Neuronal stem cell (in vitro differentiated cells): ENCODE results near the gene NAALADL2.

Source experiments
- DNase-seq: peaks from one replicate; pipeline ENCODE4 v3.0.0-alpha.2; 2013; ENCODE audit warnings: low spot score
- H2AFZ ChIP-seq: one replicate; pipeline ENCODE4 v1.6.1; 2013; ENCODE audit warnings: mild to moderate bottlenecking, low read length, inconsistent platforms
- H2AK5ac ChIP-seq: 2 replicates; pipeline ENCODE4 v1.6.1; 2013; ENCODE audit warnings: low read depth, mild to moderate bottlenecking, inconsistent platforms, low read length, moderate library complexity, mixed read lengths
- H2BK120ac ChIP-seq: 2 replicates; pipeline ENCODE4 v1.6.1; 2013; ENCODE audit warnings: low read depth, mild to moderate bottlenecking, inconsistent platforms, low read length, moderate library complexity, mixed read lengths
- H2BK12ac ChIP-seq: one replicate; pipeline ENCODE4 v1.6.1; 2013; ENCODE audit warnings: low read length, inconsistent platforms
- H2BK15ac ChIP-seq: 2 replicates; pipeline ENCODE4 v1.6.1; 2013; ENCODE audit warnings: mild to moderate bottlenecking, low read length, inconsistent platforms, mixed read lengths
- H2BK5ac ChIP-seq: one replicate; pipeline ENCODE4 v1.6.1; 2013; ENCODE audit warnings: inconsistent platforms, mild to moderate bottlenecking, low read length, moderate library complexity
- H3K14ac ChIP-seq: one replicate; pipeline ENCODE4 v1.6.1; 2013; ENCODE audit warnings: low read length, inconsistent platforms
- H3K18ac ChIP-seq: 2 replicates; pipeline ENCODE4 v1.6.1; 2013; ENCODE audit warnings: low read length, inconsistent platforms
- H3K23ac ChIP-seq: 2 replicates; pipeline ENCODE4 v1.6.1; 2013; ENCODE audit warnings: low read depth, mild to moderate bottlenecking, mixed read lengths, low read length, inconsistent platforms; ENCODE audit not compliant: poor library complexity
- H3K27ac ChIP-seq: replicated peaks from 3 replicates; pipeline ENCODE4 v1.5.1; 2013; ENCODE audit warnings: low read length, inconsistent platforms
- H3K27me3 ChIP-seq, 3 experiments: 2 replicates each; pipeline ENCODE4 v1.6.1; 2013; ENCODE audit warnings: low read length in 3 of 3, mild to moderate bottlenecking in 2 of 3, inconsistent platforms in 1 of 3, low read depth in 1 of 3, mixed read lengths in 1 of 3, moderate library complexity in 1 of 3; ENCODE audit not compliant: control insufficient read depth in 3 of 3, insufficient read depth in 3 of 3
- H3K36me3 ChIP-seq, 2 donors: replicated peaks in 1 of 2; 2 replicates each; pipeline ENCODE4 v1.6.1; 2013; ENCODE audit warnings: low read length in 2 of 2; ENCODE audit not compliant: control insufficient read depth in 2 of 2, insufficient read depth in 2 of 2
- H3K4ac ChIP-seq: 2 replicates; pipeline ENCODE4 v1.6.1; 2013; ENCODE audit warnings: inconsistent platforms, mild to moderate bottlenecking, low read length, moderate library complexity
- H3K4me1 ChIP-seq, 2 donors: 1 replicate in 1 of 2; 2 replicates in 1 of 2; pipeline ENCODE4 v1.6.1; 2013; ENCODE audit warnings: low read length in 2 of 2, low read depth in 1 of 2; ENCODE audit not compliant: control insufficient read depth in 2 of 2, insufficient read depth in 1 of 2
- H3K4me2 ChIP-seq: one replicate; pipeline ENCODE4 v1.6.1; 2013; ENCODE audit warnings: mild to moderate bottlenecking, low read length, inconsistent platforms; ENCODE audit not compliant: insufficient read depth, poor library complexity, severe bottlenecking
- H3K4me3 ChIP-seq, 2 donors: 2 replicates each; pipeline ENCODE4 v1.5.1; 2013; ENCODE audit warnings: low read length in 2 of 2, mild to moderate bottlenecking in 2 of 2, inconsistent platforms in 1 of 2, moderate library complexity in 1 of 2
- H3K79me1 ChIP-seq: one replicate; pipeline ENCODE4 v1.6.1; 2013; ENCODE audit warnings: low read depth, mild to moderate bottlenecking, inconsistent platforms, low read length, moderate library complexity
- H3K9ac ChIP-seq: one replicate; pipeline ENCODE4 v1.6.1; 2013; ENCODE audit warnings: mild to moderate bottlenecking, low read depth, low read length, inconsistent platforms; ENCODE audit not compliant: poor library complexity
- H3K9me3 ChIP-seq, 2 donors: replicated peaks in 1 of 2; 2 replicates each; pipeline versions ENCODE3 to v1.6.1; 2013; ENCODE audit warnings: low read length in 2 of 2, mild to moderate bottlenecking in 2 of 2, inconsistent platforms in 1 of 2, low read depth in 1 of 2, mixed read lengths in 1 of 2, moderate library complexity in 1 of 2; ENCODE audit not compliant: control insufficient read depth in 2 of 2, insufficient read depth in 1 of 2
- H4K8ac ChIP-seq: one replicate; pipeline ENCODE4 v1.6.1; 2013; ENCODE audit warnings: low read depth, mild to moderate bottlenecking, inconsistent platforms, low read length, moderate library complexity
- H4K91ac ChIP-seq: one replicate; pipeline ENCODE4 v1.6.1; 2013; ENCODE audit warnings: low read length, low read depth, mild to moderate bottlenecking, inconsistent platforms; ENCODE audit not compliant: poor library complexity
- WGBS, 2 donors: extraction: QIAGEN DNeasy Blood & Tissue Kit; methylation state at CpG; one replicate each; pipeline ENCODE4 v1.1.7; 2013; ENCODE audit warnings: missing lambda C conversion rate in 2 of 2, mixed read lengths in 1 of 2; ENCODE audit not compliant: insufficient read length in 2 of 2, insufficient replicate concordance in 1 of 2; ENCODE audit errors: extremely low coverage in 2 of 2; 5-methylcytosine and 5-hydroxymethylcytosine counted together

The NAALADL2 gene

DNA sequence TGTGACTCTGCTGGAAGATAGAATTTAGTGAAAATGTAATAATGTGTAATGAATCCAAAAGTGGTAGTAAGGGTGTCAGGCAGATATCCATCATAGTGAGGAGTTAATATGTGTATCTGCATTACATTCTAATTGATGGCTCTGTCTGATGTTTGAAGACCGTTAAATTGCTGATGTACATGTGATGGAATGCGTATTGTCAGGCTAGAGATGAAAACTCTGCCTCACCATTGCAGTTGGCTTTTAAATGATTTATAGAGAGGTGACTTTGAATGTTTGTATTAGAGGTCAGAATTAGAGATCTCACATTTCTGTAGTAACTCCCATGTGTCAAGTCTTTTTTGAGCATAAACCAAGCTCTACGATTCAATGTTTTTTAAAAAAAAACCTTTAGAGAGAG is 234.6 kb downstream of the NAALADL2 start:
- Histone ChIP-seq H2AK5ac (no peak overlapping the region), H3K4me2 (no peak overlapping the region), H3K27me3 (no peaks in the 10 kb centered on the region), H2AFZ (no peak overlapping the region), H4K8ac (no peak overlapping the region), H3K4me3 (no peak overlapping the region), H2BK15ac (no peak overlapping the region), H3K23ac (no peak overlapping the region), H4K91ac (no peak overlapping the region), H3K9me3 (no peaks in the 10 kb centered on the region), H3K9ac (no peak overlapping the region), H3K4me1 (no peaks in the 10 kb centered on the region), H3K27ac (no peak overlapping the region), H3K18ac (no peak overlapping the region), H2BK120ac (no peak overlapping the region), H3K36me3 (no peaks in the 10 kb centered on the region), H3K4ac (no peak overlapping the region), H2BK5ac (no peak overlapping the region), H3K14ac (no peak overlapping the region), H3K79me1 (no peaks in the 10 kb centered on the region), H2BK12ac (no peak overlapping the region)
- DNase-seq, result no peak
- WGBS, 2 donors, result no CpG with 5 or more reads among the region's 3 CpGs

DNA sequence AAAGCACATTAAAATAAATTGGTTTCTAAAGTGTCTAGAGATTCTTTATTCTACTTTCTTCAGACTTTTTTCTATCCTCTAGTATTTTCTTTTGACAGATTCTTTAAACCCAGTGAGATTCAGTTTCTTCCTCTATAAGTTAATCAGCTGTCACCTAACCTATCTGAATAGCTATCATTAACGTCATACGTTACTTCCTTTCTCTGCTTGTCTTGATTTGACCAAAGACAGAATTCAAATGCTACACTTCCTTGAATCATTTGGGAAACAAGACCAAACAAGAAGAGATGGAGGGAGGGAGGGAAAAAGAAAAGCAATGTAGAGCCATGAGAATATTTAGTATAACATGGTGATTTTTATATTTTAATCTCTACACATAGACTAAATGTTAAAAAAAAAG is 235.2 kb downstream of the NAALADL2 start:
- no peak overlapping the region for H3K4me2 ChIP-seq
- H2AK5ac ChIP-seq, result no peak overlapping the region
- H4K8ac ChIP-seq, result no peak overlapping the region
- H3K36me3 ChIP-seq, result no peaks in the 10 kb centered on the region
- H2BK120ac ChIP-seq, result no peak overlapping the region
- no peak overlapping the region for H2BK15ac ChIP-seq
- no CpG with 5 or more reads among the region's 2 CpGs for WGBS, 2 donors
- no peak for DNase-seq
- H4K91ac ChIP-seq, result no peak overlapping the region
- no peaks in the 10 kb centered on the region for H3K4me1 ChIP-seq
- no peak overlapping the region for H3K4me3 ChIP-seq
- H2AFZ ChIP-seq, result no peak overlapping the region
- no peak overlapping the region for H2BK5ac ChIP-seq
- H3K14ac ChIP-seq, result no peak overlapping the region
- H3K27ac ChIP-seq, result no peak overlapping the region
- no peaks in the 10 kb centered on the region for H3K9me3 ChIP-seq
- H3K18ac ChIP-seq, result no peak overlapping the region
- H2BK12ac ChIP-seq, result no peak overlapping the region
- H3K4ac ChIP-seq, result no peak overlapping the region
- H3K9ac ChIP-seq, result no peak overlapping the region
- H3K23ac ChIP-seq, result no peak overlapping the region
- no peaks in the 10 kb centered on the region for H3K79me1 ChIP-seq
- no peaks in the 10 kb centered on the region for H3K27me3 ChIP-seq

DNA sequence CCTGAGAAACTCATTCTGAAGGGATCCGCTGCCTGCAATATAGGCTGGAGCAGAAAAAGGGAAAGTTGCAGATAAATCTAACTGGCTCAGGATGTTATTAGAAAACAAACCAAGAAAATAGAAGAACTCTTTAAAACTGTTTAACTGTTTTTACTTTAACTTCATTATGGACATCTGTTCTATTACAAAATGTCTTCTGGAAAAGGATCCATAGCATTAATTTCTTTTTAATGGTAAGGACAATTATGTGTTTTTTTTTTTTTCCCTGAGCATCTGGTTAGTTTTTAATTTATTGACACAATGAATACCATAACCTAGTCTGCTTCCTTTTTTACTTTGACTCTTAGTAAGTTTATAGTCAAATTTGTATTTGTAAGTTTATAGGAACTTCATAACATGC is 239.5 kb downstream of the NAALADL2 start:
- Histone ChIP-seq H4K91ac (no peak overlapping the region), H4K8ac (no peak overlapping the region)
- WGBS, 2 donors, result no CpG with 5 or more reads among the region's 1 CpG

DNA sequence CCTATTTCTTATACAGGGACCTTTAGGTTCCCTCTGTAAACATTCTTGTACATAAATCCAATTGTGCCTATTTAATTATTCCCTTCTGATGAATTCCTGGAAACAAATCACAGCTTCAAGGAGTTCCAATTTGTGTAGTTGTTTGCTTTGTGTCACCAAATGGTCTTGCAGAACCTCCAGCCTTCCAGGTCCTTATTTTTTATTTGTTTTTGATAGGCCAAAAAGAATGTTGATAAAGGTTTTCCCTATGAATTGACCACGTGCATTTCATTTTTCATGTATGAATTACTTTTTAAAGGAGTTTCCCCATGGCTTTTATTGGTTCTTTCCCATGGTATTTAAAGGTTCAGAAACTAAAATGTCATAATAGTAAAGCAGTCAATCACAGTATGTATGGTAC is 243.0 kb downstream of the NAALADL2 start:
- Histone ChIP-seq H3K14ac (no peak overlapping the region), H3K79me1 (no peaks in the 10 kb centered on the region), H3K23ac (no peak overlapping the region), H3K4me3 (no peak overlapping the region), H2BK15ac (no peak overlapping the region), H2BK12ac (no peak overlapping the region), H2BK5ac (no peak overlapping the region), H4K8ac (no peak overlapping the region), H3K36me3 (no peaks in the 10 kb centered on the region), H3K27ac (no peak overlapping the region), H3K4me2 (no peak overlapping the region), H4K91ac (no peak overlapping the region), H2BK120ac (no peak overlapping the region), H2AFZ (no peak overlapping the region), H2AK5ac (no peak overlapping the region), H3K9ac (no peak overlapping the region), H3K9me3 (no peaks in the 10 kb centered on the region), H3K18ac (no peak overlapping the region), H3K4ac (no peak overlapping the region), H3K27me3 (no peaks in the 10 kb centered on the region), H3K4me1 (no peaks in the 10 kb centered on the region)
- no peak for DNase-seq
- no CpG with 5 or more reads among the region's 1 CpG for WGBS, 2 donors

More for the DNA sequence above, 239.5 kb downstream of the NAALADL2 start:
- no peak overlapping the region for H3K18ac ChIP-seq
- H3K4me2 ChIP-seq, result no peak overlapping the region
- no peaks in the 10 kb centered on the region for H3K9me3 ChIP-seq
- H3K4me1 ChIP-seq, result no peaks in the 10 kb centered on the region
- peak overlapping the region; percentile 52 for H2AFZ ChIP-seq
- H3K23ac ChIP-seq, result no peak overlapping the region
- no peak overlapping the region for H3K14ac ChIP-seq
- no peak overlapping the region for H2BK5ac ChIP-seq
- no peak overlapping the region for H2AK5ac ChIP-seq
- no peaks in the 10 kb centered on the region for H3K27me3 ChIP-seq
- DNase-seq, result no peak
- no peaks in the 10 kb centered on the region for H3K79me1 ChIP-seq
- no peak overlapping the region for H2BK15ac ChIP-seq
- no peak overlapping the region for H3K4me3 ChIP-seq
- H2BK12ac ChIP-seq, result no peak overlapping the region
- no peak overlapping the region for H3K9ac ChIP-seq
- H3K36me3 ChIP-seq, result no peaks in the 10 kb centered on the region
- no peak overlapping the region for H2BK120ac ChIP-seq
- no peak overlapping the region for H3K4ac ChIP-seq
- no peak overlapping the region for H3K27ac ChIP-seq
